C4-2B (cell line): ENCODE results near the gene XPA.

Experiments used
- ZFX ChIP-seq: fragments of 450-650 bp; IDR thresholded peaks from 2 replicates; pipeline ENCODE4 v1.6.1; 2017
- TF ChIP-seq, protein P1 (sequence below): fragments of 450-650 bp; conservative IDR thresholded peaks from 2 replicates; pipeline ENCODE4 v1.5.1; 2017; ENCODE audit warnings: mild to moderate bottlenecking

DNA sequence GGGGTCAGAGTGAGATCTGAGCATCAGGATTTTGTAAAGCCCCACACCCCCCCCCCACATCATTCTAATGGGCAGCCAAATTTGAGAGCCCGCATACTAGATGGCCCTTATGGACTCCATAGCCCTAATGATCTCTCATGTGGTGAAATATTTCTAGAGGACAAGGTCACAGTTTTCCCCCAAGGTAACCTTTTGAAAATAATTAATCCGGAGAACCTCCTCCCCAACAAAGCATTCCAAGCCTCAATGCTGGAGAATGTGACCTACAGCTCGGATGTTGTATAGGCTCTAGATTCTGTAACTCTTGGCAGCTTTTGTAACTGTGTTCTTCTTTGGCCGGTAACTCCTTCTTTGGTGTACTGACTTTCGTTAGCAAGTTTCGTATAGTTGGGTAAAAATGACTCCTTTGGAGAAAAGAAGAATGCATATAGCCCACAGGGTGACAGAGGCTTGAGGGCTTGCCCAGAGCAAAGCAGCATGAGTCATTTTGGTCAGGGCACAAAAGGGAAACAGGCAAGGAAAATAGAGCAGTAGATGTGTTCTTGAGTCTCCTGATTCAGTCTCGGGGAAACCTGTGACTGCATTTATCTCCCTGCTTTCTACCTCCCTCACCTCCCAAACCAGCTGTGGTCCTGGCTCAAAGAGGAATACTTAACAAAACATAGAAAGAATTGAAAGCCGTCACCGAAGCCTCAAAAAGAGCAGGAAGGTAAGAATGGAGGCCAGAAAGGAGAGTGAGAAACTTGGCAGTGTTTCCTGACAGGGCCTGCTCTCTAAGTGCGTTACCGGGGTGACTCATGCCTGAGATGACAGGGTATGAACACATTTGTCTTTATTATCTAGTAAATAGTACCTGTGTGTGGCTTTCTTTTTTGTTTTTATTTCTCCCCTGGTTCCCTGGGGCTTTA, 6.6 kb upstream of the XPA start:
- TF ChIP-seq, protein P1, sequence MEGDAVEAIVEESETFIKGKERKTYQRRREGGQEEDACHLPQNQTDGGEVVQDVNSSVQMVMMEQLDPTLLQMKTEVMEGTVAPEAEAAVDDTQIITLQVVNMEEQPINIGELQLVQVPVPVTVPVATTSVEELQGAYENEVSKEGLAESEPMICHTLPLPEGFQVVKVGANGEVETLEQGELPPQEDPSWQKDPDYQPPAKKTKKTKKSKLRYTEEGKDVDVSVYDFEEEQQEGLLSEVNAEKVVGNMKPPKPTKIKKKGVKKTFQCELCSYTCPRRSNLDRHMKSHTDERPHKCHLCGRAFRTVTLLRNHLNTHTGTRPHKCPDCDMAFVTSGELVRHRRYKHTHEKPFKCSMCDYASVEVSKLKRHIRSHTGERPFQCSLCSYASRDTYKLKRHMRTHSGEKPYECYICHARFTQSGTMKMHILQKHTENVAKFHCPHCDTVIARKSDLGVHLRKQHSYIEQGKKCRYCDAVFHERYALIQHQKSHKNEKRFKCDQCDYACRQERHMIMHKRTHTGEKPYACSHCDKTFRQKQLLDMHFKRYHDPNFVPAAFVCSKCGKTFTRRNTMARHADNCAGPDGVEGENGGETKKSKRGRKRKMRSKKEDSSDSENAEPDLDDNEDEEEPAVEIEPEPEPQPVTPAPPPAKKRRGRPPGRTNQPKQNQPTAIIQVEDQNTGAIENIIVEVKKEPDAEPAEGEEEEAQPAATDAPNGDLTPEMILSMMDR: no peak
- TF ChIP-seq ZFX: no peak
